Liver (tissue), 9 donors: ENCODE data around the gene MOV10L1. TPM values are rescaled to one million over a fixed set of nuclear protein-coding genes. Genes with fewer than 3 reads are reported as not detected.

ENCODE experiments used
- DNase-seq: peaks from one replicate; pipeline ENCODE4 v3.0.0-alpha.2; 2017; ENCODE audit warnings: low spot score
- H3K27ac ChIP-seq, 2 donors: one replicate each; pipeline ENCODE4 v1.7.0; 2013; ENCODE audit warnings: inconsistent platforms in 2 of 2, low read length in 2 of 2, control low read depth in 1 of 2, low read depth in 1 of 2, mild to moderate bottlenecking in 1 of 2
- H3K27me3 ChIP-seq, 4 donors: one replicate each; pipeline versions ENCODE4 v1.6.1 to v1.7.0; 2013; ENCODE audit warnings: low read length in 3 of 4, inconsistent platforms in 1 of 4, mild to moderate bottlenecking in 1 of 4, moderate library complexity in 1 of 4; ENCODE audit not compliant: control insufficient read depth in 4 of 4, insufficient read depth in 4 of 4
- H3K36me3 ChIP-seq, 4 donors: one replicate each; pipeline versions ENCODE4 v1.6.1 to v1.7.0; 2013; ENCODE audit warnings: low read length in 3 of 4, mild to moderate bottlenecking in 3 of 4, low read depth in 1 of 4, moderate library complexity in 1 of 4; ENCODE audit not compliant: control insufficient read depth in 4 of 4, insufficient read depth in 3 of 4
- H3K4me1 ChIP-seq, 4 donors: one replicate each; pipeline versions ENCODE4 v1.6.1 to v1.7.0; 2013; ENCODE audit warnings: low read length in 3 of 4, mild to moderate bottlenecking in 3 of 4, moderate library complexity in 1 of 4; ENCODE audit not compliant: control insufficient read depth in 4 of 4, insufficient read depth in 4 of 4
- H3K4me3 ChIP-seq, 3 donors: one replicate each; pipeline versions ENCODE4 v1.6.1 to v1.7.0; 2013; ENCODE audit warnings: low read length in 3 of 3, control low read depth in 1 of 3, low read depth in 1 of 3, mild to moderate bottlenecking in 1 of 3
- H3K9ac ChIP-seq, 2 donors: one replicate each; pipeline ENCODE4 v1.7.0; 2013; ENCODE audit warnings: low read length in 2 of 2, mild to moderate bottlenecking in 2 of 2, moderate library complexity in 2 of 2, control low read depth in 1 of 2, low read depth in 1 of 2
- H3K9me3 ChIP-seq, 4 donors: one replicate each; pipeline versions ENCODE4 v1.6.1 to v1.7.0; 2013; ENCODE audit warnings: low read length in 3 of 4; ENCODE audit not compliant: control insufficient read depth in 4 of 4
- CTCF ChIP-seq: fragments of 150-350 bp; IDR thresholded peaks from 2 replicates; pipeline ENCODE4 v1.5.1; 2017; ENCODE audit warnings: improper control_type of control experiment, low read depth, low read length; ENCODE audit not compliant: missing input control
- EGR1 ChIP-seq, 2 donors: IDR thresholded peaks; 2 replicates each; pipeline ENCODE4 v1.6.1; 2016 to 2018; ENCODE audit warnings: antibody characterized with exemption in 2 of 2, low read depth in 2 of 2
- FOXA1 ChIP-seq: IDR thresholded peaks from 2 replicates; pipeline ENCODE4 v1.6.1; 2016; ENCODE audit warnings: antibody characterized with exemption
- FOXA2 ChIP-seq: IDR thresholded peaks from 2 replicates; pipeline ENCODE4 v1.6.1; 2016; ENCODE audit warnings: antibody characterized with exemption
- HNF4A ChIP-seq, 2 donors: conservative IDR thresholded peaks; 2 replicates each; pipeline ENCODE4 v1.6.1; 2016; ENCODE audit warnings: antibody characterized with exemption in 2 of 2, mild to moderate bottlenecking in 2 of 2
- HNF4G ChIP-seq: IDR thresholded peaks from 2 replicates; pipeline ENCODE4 v1.6.1; 2016; ENCODE audit warnings: antibody characterized with exemption
- JUND ChIP-seq, 2 donors: IDR thresholded peaks; 2 replicates each; pipeline ENCODE4 v1.6.1; 2016; ENCODE audit warnings: antibody characterized with exemption in 2 of 2
- NR2F2 ChIP-seq: IDR thresholded peaks from 2 replicates; pipeline ENCODE4 v1.6.1; 2016; ENCODE audit warnings: antibody characterized with exemption
- RAD21 ChIP-seq, 2 donors: IDR thresholded peaks; 2 replicates each; pipeline ENCODE4 v1.6.1; 2016; ENCODE audit warnings: antibody characterized with exemption in 2 of 2, mild to moderate bottlenecking in 2 of 2
- REST ChIP-seq: IDR thresholded peaks from 2 replicates; pipeline ENCODE4 v1.6.1; 2016; ENCODE audit warnings: antibody characterized with exemption, mild to moderate bottlenecking
- RXRA ChIP-seq, 2 donors: IDR thresholded peaks; 2 replicates each; pipeline ENCODE4 v1.6.1; 2017 to 2018; ENCODE audit warnings: antibody characterized with exemption in 2 of 2, mild to moderate bottlenecking in 1 of 2
- SP1 ChIP-seq: IDR thresholded peaks from 2 replicates; pipeline ENCODE4 v1.6.1; 2018; ENCODE audit warnings: antibody characterized with exemption, mild to moderate bottlenecking
- TAF1 ChIP-seq: conservative IDR thresholded peaks from 2 replicates; pipeline ENCODE4 v1.6.1; 2016; ENCODE audit warnings: antibody characterized with exemption, mild to moderate bottlenecking
- YY1 ChIP-seq: IDR thresholded peaks from 2 replicates; pipeline ENCODE4 v1.6.1; 2016; ENCODE audit warnings: antibody characterized with exemption, mild to moderate bottlenecking
- ZBTB33 ChIP-seq: IDR thresholded peaks from 2 replicates; pipeline ENCODE4 v1.6.1; 2016; ENCODE audit warnings: antibody characterized with exemption
- WGBS: extraction: QIAGEN DNeasy Blood & Tissue Kit; methylation state at CpG from one replicate; pipeline ENCODE4 v1.1.7; 2013; 5-methylcytosine and 5-hydroxymethylcytosine counted together
- polyA plus RNA-seq, 2 donors: library from polyadenylated mRNA; stranded (reverse) in 1 of 2; unstranded in 1 of 2; fragments of 200-250 nt in 1 of 2; fragments of >200 nt in 1 of 2; fragmentation: Nextera tagmentation in 1 of 2; extraction: Ambion mirVana in 1 of 2; gene quantifications; one replicate each; pipeline versions ENCODE4 v1.2.1 to v1.2.3, GENCODE V29; 2013 to 2015
- total RNA-seq, 2 donors: library from RNA; depleted of rRNA; stranded (reverse); fragments of >200 nt; gene quantifications; one replicate each; pipeline ENCODE4 v1.2.3, GENCODE V29; 2014
- TF ChIP-seq, protein P1 (sequence below): IDR thresholded peaks from 2 replicates; pipeline ENCODE4 v1.6.1; 2016; ENCODE audit warnings: antibody characterized with exemption
- donor health status: healthy.
- donor health status: healthy.
- donor health status: healthy.
- donor health status: healthy.
- donor health status: healthy.

The MOV10L1 gene
- total and polyA plus RNA-seq, 4 donors: 0.07 to 0.47 (median 0.17) TPM

DNA sequence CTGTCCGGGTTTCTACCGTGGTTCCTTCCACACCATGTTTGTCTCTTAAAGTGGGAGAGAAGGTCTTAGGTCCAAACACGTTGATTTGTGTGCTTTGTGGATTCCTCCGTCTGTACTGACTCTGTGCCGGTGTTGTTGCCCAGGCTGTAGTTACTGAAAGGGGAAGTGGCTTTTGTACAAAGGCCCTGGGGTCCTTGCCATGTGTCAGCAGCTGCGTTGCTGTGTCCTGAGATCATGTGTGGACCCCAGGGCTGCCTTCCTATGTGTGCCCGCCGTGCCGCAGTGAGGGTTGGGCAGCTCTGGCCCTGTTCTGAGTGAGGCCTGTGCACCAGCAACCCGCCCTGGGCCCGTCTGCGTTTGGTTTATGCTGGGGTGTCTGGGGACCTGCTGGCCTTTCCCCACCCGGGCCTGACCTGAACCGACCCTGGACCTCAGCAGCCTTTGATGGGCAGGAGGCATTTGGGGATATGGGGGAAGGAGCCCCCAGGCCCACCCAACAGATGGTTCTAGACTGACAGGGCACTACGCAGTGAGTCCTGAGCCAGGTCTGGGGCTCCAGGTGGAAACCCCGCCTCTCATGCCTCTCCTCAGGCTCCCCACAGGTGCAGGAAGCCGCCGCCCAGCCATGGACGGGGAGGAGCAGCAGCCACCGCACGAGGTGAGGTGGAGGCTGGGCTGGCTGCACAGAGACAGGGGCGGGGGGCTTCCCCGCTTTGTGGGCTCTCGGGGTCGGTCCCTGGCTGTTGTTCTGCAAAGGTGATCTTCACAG lies 102.8 kb downstream of the MOV10L1 start:
- Histone ChIP-seq H3K4me1 (peaks cover 22 to 87% (median 62%) of the 10 kb centered on the region in 4 donors), H3K27ac (peak overlapping the region; percentile 87 to 90), H3K36me3 (peaks cover 0 to 22% (median 0%) of the 10 kb centered on the region in 4 donors), H3K27me3 (no peaks in the 10 kb centered on the region), H3K9me3 (no peaks in the 10 kb centered on the region), H3K4me3 (no peak overlapping the region), H3K9ac (no peak overlapping the region)
- DNase-seq: no peak
- TF ChIP-seq ZBTB33 (no peak), RAD21 (IDR thresholded peaks at IDR 0.05) (no peak), TAF1 (no peak)
- WGBS: 87% methylated on average over 25 of the region's 25 CpGs

DNA sequence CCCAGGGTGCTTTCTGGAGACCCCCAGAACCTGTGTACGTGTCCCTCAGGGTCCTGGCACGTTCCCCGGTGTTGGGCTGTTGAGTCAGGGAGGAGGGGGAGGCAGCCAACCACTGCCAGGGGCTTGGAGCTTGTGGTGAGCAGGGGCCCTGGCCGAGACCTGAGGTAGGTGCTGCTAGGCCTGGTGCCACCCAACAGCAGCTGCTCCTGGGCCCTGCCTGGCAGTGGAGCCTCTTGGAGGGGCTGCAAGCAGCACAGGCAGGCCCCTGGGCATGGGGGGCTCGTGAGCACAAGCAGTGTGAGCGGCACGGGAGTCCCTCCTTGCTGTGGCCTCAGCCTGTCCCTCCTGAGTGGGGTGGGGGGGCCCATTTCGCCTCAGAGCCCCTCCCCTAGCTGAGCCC lies 103.8 kb downstream of the MOV10L1 start:
- Histone ChIP-seq H3K4me1 (peaks cover 21 to 87% (median 61%) of the 10 kb centered on the region in 4 donors), H3K9me3 (no peaks in the 10 kb centered on the region), H3K4me3 (no peak overlapping the region), H3K27ac (peak overlapping the region in 1 of 2 donors; percentile 26), H3K9ac (no peak overlapping the region), H3K36me3 (peaks cover 0 to 32% (median 1%) of the 10 kb centered on the region in 4 donors), H3K27me3 (no peaks in the 10 kb centered on the region)
- no peak for TF ChIP-seq SP1
- TF ChIP-seq, protein P1, sequence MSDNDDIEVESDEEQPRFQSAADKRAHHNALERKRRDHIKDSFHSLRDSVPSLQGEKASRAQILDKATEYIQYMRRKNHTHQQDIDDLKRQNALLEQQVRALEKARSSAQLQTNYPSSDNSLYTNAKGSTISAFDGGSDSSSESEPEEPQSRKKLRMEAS: no peak
- TF ChIP-seq CTCF: no peak
- TF ChIP-seq FOXA1: no peak
- no peak for TF ChIP-seq HNF4A (conservative IDR thresholded peaks at IDR 0.05)
- no peak for TF ChIP-seq JUND (IDR thresholded peaks at IDR 0.05)
- TF ChIP-seq RAD21 (IDR thresholded peaks at IDR 0.05): no peak
- no peak for TF ChIP-seq EGR1 (IDR thresholded peaks at IDR 0.05; ENCODE audit: low read depth in 2 of 2)
- TF ChIP-seq NR2F2: no peak
- no peak for TF ChIP-seq FOXA2
- 92% methylated on average over 8 of the region's 8 CpGs for WGBS
- DNase-seq: no peak

DNA sequence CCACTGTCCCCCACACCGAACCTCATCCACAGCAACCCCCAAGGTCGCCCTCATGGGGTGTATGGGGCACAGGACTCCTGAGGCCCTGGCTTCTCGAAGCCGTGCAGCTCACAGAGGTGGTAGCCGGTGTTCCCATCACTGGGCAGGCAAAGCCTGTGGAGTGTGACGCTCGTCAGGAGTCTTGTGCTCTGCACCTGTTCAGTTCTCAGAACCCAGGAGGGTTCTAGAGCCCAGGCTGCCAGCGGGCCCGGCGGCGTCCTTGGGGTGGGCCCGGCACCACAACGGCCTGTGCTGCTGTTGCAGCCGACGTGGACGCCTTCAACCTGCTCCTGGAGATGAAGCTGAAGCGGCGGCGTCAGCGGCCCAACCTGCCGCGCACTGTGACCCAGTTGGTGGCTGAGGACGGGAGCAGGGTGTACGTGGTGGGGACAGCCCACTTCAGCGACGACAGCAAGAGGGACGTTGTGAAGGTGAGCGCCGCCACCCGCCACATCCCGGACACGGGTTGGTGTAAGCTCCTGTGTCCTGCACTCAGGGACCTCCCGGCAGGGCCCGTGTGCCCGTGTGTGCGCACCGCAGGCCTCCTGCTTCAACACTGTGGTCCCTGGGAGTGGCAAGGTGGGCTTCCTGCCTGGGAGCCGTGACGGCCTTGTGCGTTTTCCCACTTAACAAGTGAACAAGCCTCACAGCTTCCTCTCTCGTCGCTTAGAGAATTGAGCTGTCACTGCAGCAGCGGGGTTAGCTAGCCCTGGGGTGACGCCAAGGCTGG lies 104.4 kb downstream of the MOV10L1 start:
- Histone ChIP-seq H3K9me3 (no peaks in the 10 kb centered on the region), H3K27ac (peak overlapping the region; percentile 55 to 73), H3K36me3 (peaks cover 0 to 33% (median 1%) of the 10 kb centered on the region in 4 donors), H3K4me3 (no peak overlapping the region), H3K27me3 (no peaks in the 10 kb centered on the region), H3K4me1 (peaks cover 20 to 83% (median 56%) of the 10 kb centered on the region in 4 donors), H3K9ac (no peak overlapping the region)
- 90% methylated on average over 44 of the region's 44 CpGs for WGBS
- DNase-seq: no peak
- TF ChIP-seq, protein P1: no peak
- TF ChIP-seq YY1 (no peak), REST (no peak), ZBTB33 (no peak), HNF4G (no peak), FOXA1 (no peak), RXRA (IDR thresholded peaks at IDR 0.05) (no peak), EGR1 (IDR thresholded peaks at IDR 0.05; ENCODE audit: low read depth in 2 of 2) (no peak), SP1 (no peak)
